PC-9 (cell line): Measurements from ENCODE around the gene SLC11A2. TPM values are rescaled to one million over a fixed set of nuclear protein-coding genes. Genes with fewer than 3 reads are reported as not detected.

Experiments
- BruUV-seq: library from RNA; stranded (reverse); fragments of 400-500 nt; replicated peaks from 2 replicates; lab custom pipeline; 2021; lab: Mats Ljungman, UMichigan
- CTCF ChIA-PET: fragments of 300-600 bp; sonication (Branson Sonifier 250); formaldehyde crosslinking; loops from one replicate; lab custom pipeline; 2022; ENCODE audit warnings: antibody characterized with exemption; lab: Charles Lee
- POLR2A ChIA-PET: fragments of 300-600 bp; sonication (Branson Sonifier 250); formaldehyde crosslinking; loops from one replicate; lab custom pipeline; 2022; ENCODE audit warnings: antibody characterized with exemption; ENCODE audit not compliant: unreplicated experiment; lab: Charles Lee
- DNase-seq, 2 experiments: peaks; one replicate each; pipeline versions ENCODE4 v3.0.0 to v3.0.0-alpha.2; 2015 to 2022; ENCODE audit warnings: mixed read lengths in 1 of 2
- H2AFZ ChIP-seq: fragments of 200-600 bp; sonication (generic); 2 replicates; pipeline ENCODE4 v1.8.1; 2017; ENCODE audit warnings: antibody characterized with exemption
- H3F3A ChIP-seq: fragments of 200-600 bp; sonication (generic); 2 replicates; pipeline ENCODE4 v1.8.1; 2017; ENCODE audit warnings: antibody characterized with exemption, mild to moderate bottlenecking, low read depth; ENCODE audit not compliant: insufficient read depth
- H3K27ac ChIP-seq: fragments of 200-600 bp; sonication (generic); 2 replicates; pipeline ENCODE4 v1.6.1; 2016; ENCODE audit warnings: mixed run types
- H3K27me3 ChIP-seq: fragments of 200-600 bp; sonication (generic); 2 replicates; pipeline ENCODE4 v1.6.1; 2016; ENCODE audit warnings: low read depth, mixed run types; ENCODE audit not compliant: insufficient read depth
- H3K36me3 ChIP-seq: fragments of 200-600 bp; sonication (generic); 2 replicates; pipeline ENCODE4 v1.6.1; 2016; ENCODE audit warnings: low read depth, mixed run types
- H3K4me1 ChIP-seq: fragments of 200-600 bp; sonication (generic); replicated peaks from 2 replicates; pipeline ENCODE4 v1.6.1; 2016; ENCODE audit warnings: mixed run types; ENCODE audit not compliant: insufficient read depth
- H3K4me2 ChIP-seq: fragments of 200-600 bp; sonication (generic); 2 replicates; pipeline ENCODE4 v1.6.1; 2017; ENCODE audit warnings: mixed run types
- H3K4me3 ChIP-seq: fragments of 200-600 bp; sonication (generic); 2 replicates; pipeline ENCODE4 v1.6.1; 2016; ENCODE audit warnings: mixed run types
- H3K79me2 ChIP-seq: fragments of 200-600 bp; sonication (generic); 2 replicates; pipeline ENCODE4 v1.6.1; 2017; ENCODE audit warnings: low read depth, mixed run types
- H3K9me2 ChIP-seq: fragments of 200-600 bp; sonication (generic); 2 replicates; pipeline ENCODE4 v1.8.1; 2017; ENCODE audit warnings: mild to moderate bottlenecking; ENCODE audit not compliant: insufficient read depth
- H3K9me3 ChIP-seq: fragments of 200-600 bp; sonication (generic); 2 replicates; pipeline ENCODE4 v1.8.1; 2016; ENCODE audit warnings: low read depth; ENCODE audit not compliant: insufficient read depth
- H4K20me1 ChIP-seq: fragments of 200-600 bp; sonication (generic); 2 replicates; pipeline ENCODE4 v1.8.1; 2017; ENCODE audit not compliant: insufficient read depth
- CTCF ChIP-seq: fragments of 200-600 bp; sonication (generic); conservative IDR thresholded peaks from 2 replicates; pipeline ENCODE4 v1.6.1; 2017; ENCODE audit warnings: mixed run types, antibody characterized with exemption, mild to moderate bottlenecking, moderate library complexity
- EZH2 ChIP-seq: fragments of 200-600 bp; sonication (generic); IDR thresholded peaks from 2 replicates; pipeline ENCODE4 v1.8.0; 2017; ENCODE audit warnings: antibody characterized with exemption, low read depth
- intact Hi-C: fragments of 100-400 bp; cut with micrococcal nuclease; formaldehyde crosslinking; loops from one replicate; pipeline ENCODE4 v1.10.0; 2022; ENCODE audit not compliant: unreplicated experiment
- total RNA-seq: library from RNA; stranded (reverse); gene quantifications from 2 replicates; pipeline ENCODE4 v1.2.3, GENCODE V29; 2021

The SLC11A2 gene
- total RNA-seq, 1 experiment from 2014 or later = 45.7 TPM

DNA sequence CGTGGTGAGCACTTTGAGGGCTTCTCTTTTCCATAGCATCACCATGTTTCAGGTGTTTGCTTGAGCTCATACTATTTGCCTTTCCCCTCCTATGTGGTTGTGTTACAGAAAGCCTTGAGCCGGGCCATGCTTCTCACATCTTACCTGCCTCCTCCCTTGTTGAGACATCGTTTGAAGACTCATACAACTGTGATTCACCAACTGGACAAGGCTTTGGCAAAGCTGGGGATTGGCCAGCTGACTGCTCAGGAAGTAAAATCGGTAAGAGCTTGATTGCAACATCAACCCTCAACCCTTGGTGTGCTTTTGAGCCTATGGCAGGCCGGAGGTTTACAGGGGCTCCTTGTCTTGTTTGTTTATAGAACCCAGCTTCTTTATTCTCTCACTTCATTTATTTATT is 30.1 kb upstream of the SLC11A2 start:
- BruUV-seq = no TSS peak
- Histone ChIP-seq H3K27ac (no peak overlapping the region), H3K9me3 (no peaks in the 10 kb centered on the region), H3K4me3 (no peak overlapping the region), H3F3A (peaks cover 15% of the 10 kb centered on the region; the same call in 1 of the 2 replicates), H3K27me3 (no peaks in the 10 kb centered on the region), H3K4me2 (no peak overlapping the region), H2AFZ (no peak overlapping the region), H4K20me1 (no peaks in the 10 kb centered on the region), H3K9me2 (no peaks in the 10 kb centered on the region), H3K36me3 (peaks cover 45% of the 10 kb centered on the region), H3K4me1 (no peaks in the 10 kb centered on the region; the same call in 1 of the 2 replicates), H3K79me2 (no peaks in the 10 kb centered on the region)
- peak in 1 of 2 experiments; percentile 71 for DNase-seq
- TF ChIP-seq CTCF (no peak), EZH2 (no peak)
- intact Hi-C loops = no loop called here
- ChIA-PET POLR2A (no interaction called here), CTCF (no interaction called here)

GRCh38 chr12:51055060-51055459 is 28.9 kb upstream of the SLC11A2 start:
- Histone ChIP-seq H3K27me3 (no peaks in the 10 kb centered on the region), H3K4me3 (no peak overlapping the region), H2AFZ (no peak overlapping the region), H3K4me1 (no peaks in the 10 kb centered on the region; the same call in 1 of the 2 replicates), H3F3A (peaks cover 14% of the 10 kb centered on the region; the same call in 1 of the 2 replicates), H4K20me1 (no peaks in the 10 kb centered on the region), H3K9me2 (no peaks in the 10 kb centered on the region), H3K9me3 (no peaks in the 10 kb centered on the region), H3K36me3 (peaks cover 41% of the 10 kb centered on the region), H3K79me2 (peaks cover 7% of the 10 kb centered on the region), H3K27ac (no peak overlapping the region), H3K4me2 (no peak overlapping the region)
- intact Hi-C loops = no loop called here
- BruUV-seq = no TSS peak
- CTCF ChIA-PET = no interaction called here
- POLR2A ChIA-PET = no interaction called here
- no peak for DNase-seq
- no peak for TF ChIP-seq EZH2
- no peak for TF ChIP-seq CTCF

- H3K4me1 ChIP-seq = peaks cover 17% of the 10 kb centered on the region
- no peak overlapping the region for H3K27ac ChIP-seq
- H3K4me2 ChIP-seq = no peak overlapping the region
- ChIA-PET CTCF (interaction anchor here (0.6 kb wide), 2 partner anchors 17 to 129 kb away, joined by 4 to 5 read pairs; no protein-coding TSS in a partner anchor), POLR2A (no interaction called here)
- H3K9me2 ChIP-seq = no peaks in the 10 kb centered on the region
- intact Hi-C loops = no loop called here
- H3K4me3 ChIP-seq = no peak overlapping the region
- no peak overlapping the region for H2AFZ ChIP-seq
- TF ChIP-seq EZH2 = no peak
- TF ChIP-seq CTCF = no peak
- H4K20me1 ChIP-seq = no peaks in the 10 kb centered on the region
- peaks cover 26% of the 10 kb centered on the region for H3K79me2 ChIP-seq
- no peak for DNase-seq
- peaks cover 8% of the 10 kb centered on the region; the same call in 1 of the 2 replicates for H3F3A ChIP-seq
- H3K9me3 ChIP-seq = no peaks in the 10 kb centered on the region
- H3K27me3 ChIP-seq = no peaks in the 10 kb centered on the region
- no TSS peak for BruUV-seq
- peaks cover 24% of the 10 kb centered on the region for H3K36me3 ChIP-seq
Measured at GRCh38 chr12:51051787-51052186, 25.6 kb upstream of the SLC11A2 start.
